ENCODE results near the gene PITPNM1. TPM values are rescaled to one million over a fixed set of nuclear protein-coding genes. Genes with fewer than 3 reads are reported as not detected.

The PITPNM1 gene
- total RNA-seq, 1 donor from 2014 or later, result 71.5 TPM

GRCh38 chr11:67457453-67457852 is 47.7 kb downstream of the PITPNM1 start:
- no peak for TF ChIP-seq EZH2 (IDR thresholded peaks at IDR 0.05; ENCODE audit: insufficient read depth, low read length)
- TF ChIP-seq, protein P1, sequence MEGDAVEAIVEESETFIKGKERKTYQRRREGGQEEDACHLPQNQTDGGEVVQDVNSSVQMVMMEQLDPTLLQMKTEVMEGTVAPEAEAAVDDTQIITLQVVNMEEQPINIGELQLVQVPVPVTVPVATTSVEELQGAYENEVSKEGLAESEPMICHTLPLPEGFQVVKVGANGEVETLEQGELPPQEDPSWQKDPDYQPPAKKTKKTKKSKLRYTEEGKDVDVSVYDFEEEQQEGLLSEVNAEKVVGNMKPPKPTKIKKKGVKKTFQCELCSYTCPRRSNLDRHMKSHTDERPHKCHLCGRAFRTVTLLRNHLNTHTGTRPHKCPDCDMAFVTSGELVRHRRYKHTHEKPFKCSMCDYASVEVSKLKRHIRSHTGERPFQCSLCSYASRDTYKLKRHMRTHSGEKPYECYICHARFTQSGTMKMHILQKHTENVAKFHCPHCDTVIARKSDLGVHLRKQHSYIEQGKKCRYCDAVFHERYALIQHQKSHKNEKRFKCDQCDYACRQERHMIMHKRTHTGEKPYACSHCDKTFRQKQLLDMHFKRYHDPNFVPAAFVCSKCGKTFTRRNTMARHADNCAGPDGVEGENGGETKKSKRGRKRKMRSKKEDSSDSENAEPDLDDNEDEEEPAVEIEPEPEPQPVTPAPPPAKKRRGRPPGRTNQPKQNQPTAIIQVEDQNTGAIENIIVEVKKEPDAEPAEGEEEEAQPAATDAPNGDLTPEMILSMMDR (IDR thresholded peaks at IDR 0.05; ENCODE audit: insufficient read depth, low read depth, low read length), result no peak
- Mint-ChIP-seq H3K4me1 (ENCODE audit: low read depth, unreplicated experiment) (no peaks in the 10 kb centered on the region), H3K9me3 (ENCODE audit: unreplicated experiment) (no peaks in the 10 kb centered on the region), H3K36me3 (ENCODE audit: low read depth, unreplicated experiment) (peaks cover 1% of the 10 kb centered on the region), H3K27me3 (ENCODE audit: low read depth, unreplicated experiment) (peaks cover 10% of the 10 kb centered on the region), H3K4me3 (ENCODE audit: unreplicated experiment) (no peak overlapping the region), H3K27ac (ENCODE audit: unreplicated experiment) (no peak overlapping the region)
- no peak overlapping the region for H3K4me3 ChIP-seq (ENCODE audit: insufficient read depth, low read depth, low read length)
- no peaks in the 10 kb centered on the region for H4K20me1 ChIP-seq (ENCODE audit: insufficient read depth, low read length)
- no peak overlapping the region for H3K27ac ChIP-seq (ENCODE audit: low read depth, low read length)
- no peak overlapping the region for H2AFZ ChIP-seq (ENCODE audit: low read depth, low read length)
- no peaks in the 10 kb centered on the region for H3K79me2 ChIP-seq (ENCODE audit: insufficient read depth, low read length)
- no peaks in the 10 kb centered on the region for H3K4me1 ChIP-seq (ENCODE audit: insufficient read depth, low read length)
- H3K27me3 ChIP-seq (ENCODE audit: insufficient read depth, low read length), result peaks cover 2% of the 10 kb centered on the region
- no peak for DNase-seq (ENCODE audit: low read depth)
- no peak overlapping the region for H3K4me2 ChIP-seq (ENCODE audit: low read length)
- H3K9me3 ChIP-seq (ENCODE audit: insufficient read depth, low read depth, low read length), result no peaks in the 10 kb centered on the region
- H3K36me3 ChIP-seq (ENCODE audit: insufficient read depth, low read length), result no peaks in the 10 kb centered on the region
- H3K9ac ChIP-seq (ENCODE audit: low read length), result no peak overlapping the region
- FAIRE-seq, result no peak

- Histone ChIP-seq H3K9ac (ENCODE audit: low read length) (no peak overlapping the region), H3K4me2 (ENCODE audit: low read length) (no peak overlapping the region), H2AFZ (ENCODE audit: low read depth, low read length) (no peak overlapping the region), H4K20me1 (ENCODE audit: insufficient read depth, low read length) (no peaks in the 10 kb centered on the region), H3K36me3 (ENCODE audit: insufficient read depth, low read length) (no peaks in the 10 kb centered on the region), H3K4me3 (ENCODE audit: insufficient read depth, low read depth, low read length) (no peak overlapping the region), H3K4me1 (ENCODE audit: insufficient read depth, low read length) (no peaks in the 10 kb centered on the region), H3K79me2 (ENCODE audit: insufficient read depth, low read length) (no peaks in the 10 kb centered on the region), H3K27ac (ENCODE audit: low read depth, low read length) (no peak overlapping the region), H3K27me3 (ENCODE audit: insufficient read depth, low read length) (peaks cover 1% of the 10 kb centered on the region), H3K9me3 (ENCODE audit: insufficient read depth, low read depth, low read length) (no peaks in the 10 kb centered on the region)
- TF ChIP-seq, protein P1 (IDR thresholded peaks at IDR 0.05; ENCODE audit: insufficient read depth, low read depth, low read length), result no peak
- no peak for TF ChIP-seq EZH2 (IDR thresholded peaks at IDR 0.05; ENCODE audit: insufficient read depth, low read length)
- Mint-ChIP-seq H3K4me3 (ENCODE audit: unreplicated experiment) (no peak overlapping the region), H3K9me3 (ENCODE audit: unreplicated experiment) (no peaks in the 10 kb centered on the region), H3K27ac (ENCODE audit: unreplicated experiment) (no peak overlapping the region), H3K36me3 (ENCODE audit: low read depth, unreplicated experiment) (peaks cover 3% of the 10 kb centered on the region), H3K27me3 (ENCODE audit: low read depth, unreplicated experiment) (peaks cover 13% of the 10 kb centered on the region), H3K4me1 (ENCODE audit: low read depth, unreplicated experiment) (no peaks in the 10 kb centered on the region)
- FAIRE-seq (no peak), DNase-seq (ENCODE audit: low read depth) (no peak)
These were observed 49.0 kb downstream of the PITPNM1 start for GRCh38 chr11:67456068-67456705.

- FAIRE-seq, result no peak
- Mint-ChIP-seq H3K27me3 (ENCODE audit: low read depth, unreplicated experiment) (peaks cover 13% of the 10 kb centered on the region), H3K4me3 (ENCODE audit: unreplicated experiment) (no peak within 1 kb of the TSS), H3K27ac (ENCODE audit: unreplicated experiment) (no peak within 1 kb of the TSS), H3K36me3 (ENCODE audit: low read depth, unreplicated experiment) (peaks cover 3% of the 10 kb centered on the region), H3K4me1 (ENCODE audit: low read depth, unreplicated experiment) (no peaks in the 10 kb centered on the region), H3K9me3 (ENCODE audit: unreplicated experiment) (no peaks in the 10 kb centered on the region)
- no peak for DNase-seq (ENCODE audit: low read depth)
- Histone ChIP-seq H3K4me2 (ENCODE audit: low read length) (no peak within 1 kb of the TSS), H2AFZ (ENCODE audit: low read depth, low read length) (no peak within 1 kb of the TSS), H3K4me3 (ENCODE audit: insufficient read depth, low read depth, low read length) (no peak within 1 kb of the TSS), H3K79me2 (ENCODE audit: insufficient read depth, low read length) (no peaks in the 10 kb centered on the region), H4K20me1 (ENCODE audit: insufficient read depth, low read length) (no peaks in the 10 kb centered on the region), H3K27ac (ENCODE audit: low read depth, low read length) (no peak within 1 kb of the TSS), H3K9me3 (ENCODE audit: insufficient read depth, low read depth, low read length) (no peaks in the 10 kb centered on the region), H3K9ac (ENCODE audit: low read length) (no peak within 1 kb of the TSS), H3K36me3 (ENCODE audit: insufficient read depth, low read length) (no peaks in the 10 kb centered on the region), H3K4me1 (ENCODE audit: insufficient read depth, low read length) (no peaks in the 10 kb centered on the region), H3K27me3 (ENCODE audit: insufficient read depth, low read length) (no peaks in the 10 kb centered on the region)
- no peak for TF ChIP-seq EZH2 (IDR thresholded peaks at IDR 0.05; ENCODE audit: insufficient read depth, low read length)
- TF ChIP-seq, protein P1 (IDR thresholded peaks at IDR 0.05; ENCODE audit: insufficient read depth, low read depth, low read length), result no peak
These were observed 50.1 kb downstream of the PITPNM1 start, which contains the start of gene CABP4 for GRCh38 chr11:67455054-67455453. TSS of gene CABP4 (plus strand) at chr11:67455354. CDS start at chr11:67455424, 70 bp downstream.

Measured in astrocyte (in vitro differentiated cells and primary cell).